BLaER1 (cell line): ENCODE data around the gene DHRS3.

Source experiments
- H3K27ac ChIP-seq: shearing (Covaris generic); formaldehyde crosslinking; 2 replicates; pipeline ENCODE4 v1.8.1; 2022
- H3K27me3 ChIP-seq: shearing (Covaris generic); formaldehyde crosslinking; 2 replicates; pipeline ENCODE4 v1.8.1; 2022
- H3K36me3 ChIP-seq: shearing (Covaris generic); formaldehyde crosslinking; 2 replicates; pipeline ENCODE4 v1.8.1; 2022
- H3K4me1 ChIP-seq: shearing (Covaris generic); formaldehyde crosslinking; 2 replicates; pipeline ENCODE4 v1.8.1; 2022
- H3K4me2 ChIP-seq: shearing (Covaris generic); formaldehyde crosslinking; 2 replicates; pipeline ENCODE4 v1.8.1; 2022
- H3K4me3 ChIP-seq: shearing (Covaris generic); formaldehyde crosslinking; 2 replicates; pipeline ENCODE4 v1.8.1; 2022
- H3K9ac ChIP-seq: shearing (Covaris generic); formaldehyde crosslinking; 2 replicates; pipeline ENCODE4 v1.8.1; 2022
- H3K9me3 ChIP-seq: shearing (Covaris generic); formaldehyde crosslinking; 2 replicates; pipeline ENCODE4 v1.8.1; 2022
- H4K20me1 ChIP-seq: shearing (Covaris generic); formaldehyde crosslinking; 2 replicates; pipeline ENCODE4 v1.8.1; 2022
- Cebpa-rat ChIP-seq: shearing (Covaris generic); IDR thresholded peaks from 2 replicates; pipeline ENCODE4 v1.8.1; 2022

The DHRS3 gene

GRCh38 chr1:12627296-12627695 lies 9.3 kb upstream of the DHRS3 start:
- no peak overlapping the region; the same call in 1 of the 2 replicates for H3K9ac ChIP-seq
- no peak for TF ChIP-seq Cebpa-rat
- peaks cover 21% of the 10 kb centered on the region for H3K9me3 ChIP-seq
- H4K20me1 ChIP-seq: no peaks in the 10 kb centered on the region
- no peaks in the 10 kb centered on the region for H3K36me3 ChIP-seq
- no peak overlapping the region for H3K4me3 ChIP-seq
- H3K27ac ChIP-seq: peak overlapping the region; percentile 5; the same call in 1 of the 2 replicates
- H3K4me2 ChIP-seq: peak overlapping the region; percentile 52
- no peaks in the 10 kb centered on the region for H3K27me3 ChIP-seq
- peaks cover 67% of the 10 kb centered on the region for H3K4me1 ChIP-seq

DNA sequence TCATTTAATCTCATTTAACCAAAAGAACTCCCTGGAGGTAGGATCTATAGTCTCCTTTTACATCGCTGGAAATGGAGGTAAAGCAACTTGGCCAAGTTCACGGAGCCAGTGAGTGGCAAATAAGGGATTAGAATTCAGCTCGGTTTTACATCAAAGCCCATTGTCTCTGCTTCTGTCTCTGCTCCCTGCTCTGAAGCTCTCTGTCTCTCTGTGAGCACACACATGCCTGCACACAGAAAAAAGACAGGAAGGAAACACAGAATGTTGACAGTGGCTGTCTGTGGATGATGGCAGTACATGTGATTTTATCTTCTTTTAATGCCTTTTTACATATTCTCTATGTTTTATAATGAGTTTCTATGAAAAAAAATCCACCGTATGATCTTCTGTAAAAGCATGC lies 8.9 kb upstream of the DHRS3 start:
- Histone ChIP-seq H3K27me3 (no peaks in the 10 kb centered on the region), H3K9ac (no peak overlapping the region; the same call in 1 of the 2 replicates), H3K4me1 (peaks cover 68% of the 10 kb centered on the region), H3K36me3 (no peaks in the 10 kb centered on the region), H3K4me3 (no peak overlapping the region), H3K27ac (peak overlapping the region; percentile 5; the same call in 1 of the 2 replicates), H3K9me3 (peaks cover 17% of the 10 kb centered on the region), H4K20me1 (no peaks in the 10 kb centered on the region), H3K4me2 (peak overlapping the region; percentile 52)
- TF ChIP-seq Cebpa-rat: no peak

- TF ChIP-seq Cebpa-rat: no peak
- no peaks in the 10 kb centered on the region for H3K27me3 ChIP-seq
These were observed 7.3 kb upstream of the DHRS3 start for GRCh38 chr1:12625276-12625675.

GRCh38 chr1:12622506-12622905 lies 4.5 kb upstream of the DHRS3 start:
- Histone ChIP-seq H3K4me1 (peaks cover 80% of the 10 kb centered on the region), H3K4me3 (no peak overlapping the region), H3K36me3 (no peaks in the 10 kb centered on the region), H3K27me3 (peaks cover 20% of the 10 kb centered on the region), H3K27ac (no peak overlapping the region; the same call in 1 of the 2 replicates), H3K4me2 (peak overlapping the region; percentile 94), H3K9me3 (no peaks in the 10 kb centered on the region), H4K20me1 (no peaks in the 10 kb centered on the region), H3K9ac (no peak overlapping the region)
- TF ChIP-seq Cebpa-rat: no peak

More at GRCh38 chr1:12625276-12625675, 7.3 kb upstream of the DHRS3 start:
- H3K27ac ChIP-seq: no peak overlapping the region
- no peak overlapping the region for H3K9ac ChIP-seq
- no peaks in the 10 kb centered on the region for H3K36me3 ChIP-seq
- H3K4me1 ChIP-seq: peaks cover 71% of the 10 kb centered on the region
- peaks cover 1% of the 10 kb centered on the region; the same call in 1 of the 2 replicates for H3K9me3 ChIP-seq
- no peaks in the 10 kb centered on the region for H4K20me1 ChIP-seq
- H3K4me2 ChIP-seq: no peak overlapping the region
- H3K4me3 ChIP-seq: no peak overlapping the region

GRCh38 chr1:12621346-12622335 lies 3.6 kb upstream of the DHRS3 start:
- peak overlapping the region; percentile 94 for H3K4me2 ChIP-seq
- peak overlapping the region; percentile 4; the same call in 1 of the 2 replicates for H3K9ac ChIP-seq
- H3K4me1 ChIP-seq: peaks cover 80% of the 10 kb centered on the region
- H3K27me3 ChIP-seq: peaks cover 29% of the 10 kb centered on the region
- H3K27ac ChIP-seq: peak overlapping the region; percentile 16; the same call in 1 of the 2 replicates
- no peaks in the 10 kb centered on the region for H3K9me3 ChIP-seq
- TF ChIP-seq Cebpa-rat: no peak
- H3K4me3 ChIP-seq: peak overlapping the region; percentile 8; the same call in 1 of the 2 replicates
- H3K36me3 ChIP-seq: no peaks in the 10 kb centered on the region
- H4K20me1 ChIP-seq: peaks cover 5% of the 10 kb centered on the region; the same call in 1 of the 2 replicates

GRCh38 chr1:12620931-12621330 lies 2.9 kb upstream of the DHRS3 start:
- H3K4me1 ChIP-seq: peaks cover 82% of the 10 kb centered on the region
- peak overlapping the region; percentile 94 for H3K4me2 ChIP-seq
- no peaks in the 10 kb centered on the region for H3K36me3 ChIP-seq
- peaks cover 9% of the 10 kb centered on the region for H4K20me1 ChIP-seq
- no peaks in the 10 kb centered on the region for H3K9me3 ChIP-seq
- H3K9ac ChIP-seq: 0 out of 2 replicates have a peak overlapping the region, but pooled peaks have one; percentile 9
- no peak overlapping the region for H3K27ac ChIP-seq
- H3K4me3 ChIP-seq: no peak overlapping the region; the same call in 1 of the 2 replicates
- TF ChIP-seq Cebpa-rat: no peak
- peaks cover 36% of the 10 kb centered on the region for H3K27me3 ChIP-seq

DNA sequence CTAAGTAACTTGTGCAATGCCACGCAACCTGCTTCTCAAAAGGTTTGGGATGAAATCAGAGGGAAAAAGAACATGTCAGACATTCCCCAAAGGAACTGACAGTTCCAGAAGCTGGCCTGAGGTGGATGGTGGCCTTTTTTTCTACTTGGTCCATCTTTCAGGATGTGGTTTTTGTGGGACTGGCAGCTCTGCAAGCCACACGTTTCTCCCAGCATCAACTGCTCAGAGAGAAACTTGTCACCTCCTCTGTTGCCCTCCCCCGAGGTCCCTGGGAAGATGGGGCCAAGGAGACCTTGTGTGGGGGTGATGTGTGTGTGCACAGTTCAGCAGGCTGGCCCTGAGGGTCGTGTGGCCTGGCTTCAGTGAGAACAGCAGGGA lies 2.5 kb upstream of the DHRS3 start:
- no peaks in the 10 kb centered on the region for H3K9me3 ChIP-seq
- peak overlapping the region; percentile 94 for H3K4me2 ChIP-seq
- 0 out of 2 replicates have a peak overlapping the region, but pooled peaks have one; percentile 9 for H3K9ac ChIP-seq
- no peaks in the 10 kb centered on the region for H3K36me3 ChIP-seq
- H4K20me1 ChIP-seq: peaks cover 13% of the 10 kb centered on the region
- TF ChIP-seq Cebpa-rat: no peak
- no peak overlapping the region for H3K4me3 ChIP-seq
- H3K27me3 ChIP-seq: peaks cover 40% of the 10 kb centered on the region
- H3K4me1 ChIP-seq: peaks cover 87% of the 10 kb centered on the region
- H3K27ac ChIP-seq: no peak overlapping the region

DNA sequence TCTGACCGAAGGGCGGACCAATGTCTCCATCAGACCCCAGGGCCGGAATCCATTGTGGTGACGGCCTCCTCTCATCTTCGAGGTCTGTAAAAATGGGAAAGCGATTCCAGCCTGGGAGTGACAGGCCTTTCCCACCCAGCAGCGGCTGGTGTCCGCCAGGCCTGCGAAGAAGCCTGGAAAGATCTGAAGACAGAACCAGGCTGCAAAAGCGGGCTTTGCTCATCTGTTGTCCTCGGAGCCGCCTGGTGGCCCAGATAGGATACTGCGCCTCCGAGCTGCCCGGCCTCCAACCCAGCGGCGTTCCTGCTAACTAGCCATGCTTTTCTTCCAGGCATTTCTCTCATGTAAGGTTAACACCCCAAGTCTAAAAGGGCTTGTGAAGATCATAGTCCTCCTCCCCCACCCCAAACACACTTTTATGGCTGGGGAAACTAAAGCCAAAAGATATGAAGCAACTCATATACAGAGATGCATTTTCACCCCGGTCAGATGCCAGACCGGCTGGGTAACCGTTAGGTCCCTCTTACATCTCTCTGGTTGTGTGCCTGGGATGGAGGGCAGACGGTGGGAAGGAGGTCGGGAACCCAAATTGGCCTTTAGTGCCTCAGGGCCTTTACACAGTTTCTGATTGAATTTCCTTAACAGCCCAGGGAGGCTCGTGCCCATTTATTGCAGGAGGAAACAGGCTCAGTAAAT lies 1.9 kb upstream of the DHRS3 start:
- Histone ChIP-seq H3K9me3 (no peaks in the 10 kb centered on the region), H4K20me1 (peaks cover 13% of the 10 kb centered on the region), H3K4me1 (peaks cover 92% of the 10 kb centered on the region), H3K9ac (0 out of 2 replicates have a peak overlapping the region, but pooled peaks have one; percentile 9), H3K4me3 (peak overlapping the region; percentile 73; the same call in 1 of the 2 replicates), H3K27ac (no peak overlapping the region), H3K4me2 (peak overlapping the region; percentile 94), H3K27me3 (peaks cover 46% of the 10 kb centered on the region), H3K36me3 (no peaks in the 10 kb centered on the region)
- no peak for TF ChIP-seq Cebpa-rat

DNA sequence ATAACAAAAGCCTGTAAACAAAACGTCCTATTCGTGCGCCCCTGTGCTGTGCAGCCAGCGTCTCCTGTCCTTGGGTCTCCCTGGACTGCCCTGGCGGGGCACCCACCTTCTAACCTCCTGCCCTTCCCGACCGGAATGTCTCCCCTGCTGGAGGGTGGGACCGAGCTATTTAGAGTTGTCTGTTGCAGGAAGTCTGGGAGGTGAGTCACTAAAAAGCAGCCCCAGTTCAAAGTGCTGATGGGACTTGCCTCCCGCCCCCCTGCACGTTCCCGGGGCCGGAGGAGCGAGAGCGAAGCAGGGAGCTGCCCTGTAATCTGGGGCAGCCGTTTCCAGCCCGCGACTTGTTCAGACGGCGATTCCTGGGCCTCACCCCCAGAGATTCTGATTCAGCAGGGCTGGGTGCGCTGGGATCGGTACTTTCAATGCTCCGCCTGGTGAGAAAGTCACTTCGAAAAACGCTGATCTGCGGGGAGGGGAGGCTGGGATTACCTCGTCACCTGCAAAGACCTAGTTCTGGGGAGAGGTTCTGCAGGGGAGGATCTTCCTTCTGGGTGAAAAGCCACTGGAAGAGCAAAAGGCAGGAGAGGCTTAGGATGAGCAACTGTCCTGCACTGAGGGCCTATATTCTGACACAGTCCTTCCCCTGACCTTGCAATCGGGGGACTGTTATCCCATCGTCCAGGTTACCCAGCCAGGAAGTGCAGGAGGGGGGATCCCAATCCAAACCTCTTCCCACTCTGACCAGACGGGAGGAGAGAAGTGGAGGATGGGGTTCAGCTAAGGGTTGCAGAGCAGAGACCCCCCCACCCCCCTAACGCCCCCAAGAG lies 1.2 kb upstream of the DHRS3 start:
- TF ChIP-seq Cebpa-rat: no peak
- peak overlapping the region; percentile 73 for H3K4me3 ChIP-seq
- no peaks in the 10 kb centered on the region for H3K9me3 ChIP-seq
- H3K9ac ChIP-seq: peak overlapping the region; percentile 61; the same call in 1 of the 2 replicates
- H3K27me3 ChIP-seq: peaks cover 51% of the 10 kb centered on the region
- H3K4me1 ChIP-seq: peaks cover 86% of the 10 kb centered on the region
- peak overlapping the region; percentile 94 for H3K4me2 ChIP-seq
- no peaks in the 10 kb centered on the region for H3K36me3 ChIP-seq
- H4K20me1 ChIP-seq: peaks cover 13% of the 10 kb centered on the region
- no peak overlapping the region for H3K27ac ChIP-seq
